Naive B cell (primary cell): ENCODE measurements around the gene SLC7A1. TPM values are rescaled to one million over a fixed set of nuclear protein-coding genes. Genes with fewer than 3 reads are reported as not detected.
"Not testable (repeated sequence)": the region's sequence is repeated elsewhere in the genome, so short reads cannot be mapped to it uniquely, and the experiment has no call there.

Source experiments
- ATAC-seq, 2 donors: fragments of 150-1000 bp; cut with Tn5 transposase; 2 replicates each; pipeline ENCODE4 v1.10.0; 2021; ENCODE audit warnings: low read depth in 2 of 2, mild to moderate bottlenecking in 2 of 2, moderate library complexity in 2 of 2
- DNase-seq: peaks from one replicate; pipeline ENCODE4 v3.0.0; 2022
- H3K27ac Mint-ChIP-seq, 6 donors: one replicate each; pipeline ENCODE4 v1.8.0; 2020 to 2022; ENCODE audit warnings: mild to moderate bottlenecking in 6 of 6, mixed read lengths in 6 of 6, moderate library complexity in 5 of 6, inconsistent platforms in 2 of 6
- H3K27me3 Mint-ChIP-seq, 3 donors: one replicate each; pipeline ENCODE4 v1.8.0; 2021 to 2022; ENCODE audit warnings: mixed read lengths in 3 of 3, mild to moderate bottlenecking in 1 of 3
- H3K36me3 Mint-ChIP-seq, 2 donors: one replicate each; pipeline ENCODE4 v1.8.0; 2020 to 2022; ENCODE audit warnings: mixed read lengths in 2 of 2, inconsistent platforms in 1 of 2, mild to moderate bottlenecking in 1 of 2
- H3K4me1 Mint-ChIP-seq, 3 donors: one replicate each; pipeline ENCODE4 v1.8.0; 2020 to 2022; ENCODE audit warnings: mixed read lengths in 3 of 3, inconsistent platforms in 1 of 3, mild to moderate bottlenecking in 1 of 3, moderate library complexity in 1 of 3
- H3K4me3 Mint-ChIP-seq, 8 donors: one replicate each; pipeline ENCODE4 v1.8.0; 2020 to 2022; ENCODE audit warnings: mild to moderate bottlenecking in 8 of 8, mixed read lengths in 8 of 8, moderate library complexity in 8 of 8, inconsistent platforms in 2 of 8
- H3K9me3 Mint-ChIP-seq, 7 donors: one replicate each; pipeline ENCODE4 v1.8.0; 2020 to 2022; ENCODE audit warnings: mixed read lengths in 7 of 7, mild to moderate bottlenecking in 5 of 7, inconsistent platforms in 2 of 7, moderate library complexity in 1 of 7
- polyA plus RNA-seq, 6 donors: library from polyadenylated mRNA; unstranded; fragments of 300-500 nt; fragmentation: Illumina TruSeq; gene quantifications; one replicate each; pipeline ENCODE4 v1.2.3, GENCODE V29; 2021; ENCODE audit warnings: low read depth in 6 of 6

SLC7A1 gene
- polyA plus RNA-seq, result 1 to 10 TPM; 2.0 to 5.6 (median 3.8) TPM

- H3K9me3 Mint-ChIP-seq, result no peaks in the 10 kb centered on the region
- H3K27me3 Mint-ChIP-seq, result peaks cover 0 to 13% (median 4%) of the 10 kb centered on the region in 3 donors
- DNase-seq (peak; percentile 90), ATAC-seq (peak; percentile 87)
- peaks cover 19 to 33% (median 26%) of the 10 kb centered on the region in 3 donors for H3K4me1 Mint-ChIP-seq
- H3K27ac Mint-ChIP-seq, result peak within 1 kb of the TSS; percentile 60 to 94 (median 92)
- peak within 1 kb of the TSS; percentile 81 to 94 (median 92) for H3K4me3 Mint-ChIP-seq
- no peaks in the 10 kb centered on the region for H3K36me3 Mint-ChIP-seq
Measured at GRCh38 chr13:29595380-29596063, at the start of gene SLC7A1. SLC7A1 (minus strand) TSS chr13:29595688; CDS start chr13:29536188, 59,500 bp downstream.

GRCh38 chr13:29640665-29641064 lies 45.2 kb upstream of the SLC7A1 start:
- Mint-ChIP-seq H3K4me3 (no peak overlapping the region), H3K27ac (no peak overlapping the region), H3K36me3 (no peaks in the 10 kb centered on the region), H3K4me1 (no peaks in the 10 kb centered on the region), H3K9me3 (peaks cover 0 to 7% (median 0%) of the 10 kb centered on the region in 7 donors), H3K27me3 (peaks cover 4 to 16% (median 7%) of the 10 kb centered on the region in 3 donors)
- ATAC-seq (no peak), DNase-seq (no peak)

- not testable (repeated sequence) for H3K4me1 Mint-ChIP-seq, ATAC-seq, H3K4me3 Mint-ChIP-seq, DNase-seq, H3K36me3 Mint-ChIP-seq
- Mint-ChIP-seq H3K27ac (peak overlapping the region in 1 of 6 donors; percentile 34), H3K9me3 (peaks cover 0 to 14% (median 4%) of the 10 kb centered on the region in 7 donors), H3K27me3 (peaks cover 24 to 43% (median 35%) of the 10 kb centered on the region in 3 donors)
Measured at GRCh38 chr13:29636831-29637230, 41.3 kb upstream of the SLC7A1 start.

GRCh38 chr13:29624997-29625396 lies 29.5 kb upstream of the SLC7A1 start:
- Mint-ChIP-seq H3K4me1 (peaks cover 0 to 5% (median 0%) of the 10 kb centered on the region in 3 donors), H3K27me3 (peaks cover 8 to 47% (median 45%) of the 10 kb centered on the region in 3 donors), H3K27ac (no peak overlapping the region), H3K4me3 (no peak overlapping the region), H3K36me3 (no peaks in the 10 kb centered on the region), H3K9me3 (peaks cover 0 to 4% (median 2%) of the 10 kb centered on the region in 7 donors)
- ATAC-seq, result no peak
- DNase-seq, result no peak

GRCh38 chr13:29621841-29622240 lies 26.4 kb upstream of the SLC7A1 start:
- DNase-seq, result no peak
- ATAC-seq, result no peak
- H3K36me3 Mint-ChIP-seq, result no peaks in the 10 kb centered on the region
- H3K9me3 Mint-ChIP-seq, result peaks cover 4 to 18% (median 8%) of the 10 kb centered on the region in 7 donors
- no peak overlapping the region for H3K27ac Mint-ChIP-seq
- H3K4me3 Mint-ChIP-seq, result no peak overlapping the region
- peaks cover 10 to 59% (median 48%) of the 10 kb centered on the region in 3 donors for H3K27me3 Mint-ChIP-seq
- H3K4me1 Mint-ChIP-seq, result no peaks in the 10 kb centered on the region

GRCh38 chr13:29621051-29621800 lies 25.7 kb upstream of the SLC7A1 start:
- H3K27ac Mint-ChIP-seq, result no peak overlapping the region
- DNase-seq (no peak), ATAC-seq (no peak)
- H3K4me3 Mint-ChIP-seq, result no peak overlapping the region
- no peaks in the 10 kb centered on the region for H3K4me1 Mint-ChIP-seq
- H3K9me3 Mint-ChIP-seq, result peaks cover 2 to 24% (median 12%) of the 10 kb centered on the region in 7 donors
- no peaks in the 10 kb centered on the region for H3K36me3 Mint-ChIP-seq
- peaks cover 16 to 60% (median 48%) of the 10 kb centered on the region in 3 donors for H3K27me3 Mint-ChIP-seq

- Mint-ChIP-seq H3K4me1 (no peaks in the 10 kb centered on the region), H3K36me3 (no peaks in the 10 kb centered on the region), H3K4me3 (no peak overlapping the region), H3K27me3 (peaks cover 24 to 61% (median 47%) of the 10 kb centered on the region in 3 donors), H3K9me3 (peaks cover 0 to 33% (median 13%) of the 10 kb centered on the region in 7 donors), H3K27ac (no peak overlapping the region)
- no peak for DNase-seq
- ATAC-seq, result no peak
Measured at GRCh38 chr13:29619995-29620394, 24.5 kb upstream of the SLC7A1 start.

- Mint-ChIP-seq H3K9me3 (peaks cover 0 to 32% (median 15%) of the 10 kb centered on the region in 7 donors), H3K27me3 (peaks cover 44 to 79% (median 72%) of the 10 kb centered on the region in 3 donors), H3K27ac (no peak overlapping the region), H3K36me3 (no peaks in the 10 kb centered on the region), H3K4me3 (no peak overlapping the region), H3K4me1 (no peaks in the 10 kb centered on the region)
- no peak for DNase-seq
- no peak for ATAC-seq
Measured at GRCh38 chr13:29613101-29613500, 17.6 kb upstream of the SLC7A1 start.

- DNase-seq (no peak), ATAC-seq (no peak)
- Mint-ChIP-seq H3K27ac (no peak overlapping the region), H3K36me3 (no peaks in the 10 kb centered on the region), H3K4me1 (no peaks in the 10 kb centered on the region), H3K9me3 (no peaks in the 10 kb centered on the region), H3K27me3 (peaks cover 31 to 62% (median 58%) of the 10 kb centered on the region in 3 donors), H3K4me3 (no peak overlapping the region)
Measured at GRCh38 chr13:29607465-29607864, 12.0 kb upstream of the SLC7A1 start.

GRCh38 chr13:29605860-29606526 lies 10.5 kb upstream of the SLC7A1 start:
- Mint-ChIP-seq H3K4me3 (no peak overlapping the region), H3K9me3 (no peaks in the 10 kb centered on the region), H3K36me3 (no peaks in the 10 kb centered on the region), H3K4me1 (no peaks in the 10 kb centered on the region), H3K27me3 (peaks cover 22 to 57% (median 52%) of the 10 kb centered on the region in 3 donors), H3K27ac (no peak overlapping the region)
- no peak for ATAC-seq
- no peak for DNase-seq

GRCh38 chr13:29598321-29598720 lies 2.8 kb upstream of the SLC7A1 start:
- Mint-ChIP-seq H3K27ac (no peak overlapping the region), H3K36me3 (no peaks in the 10 kb centered on the region), H3K27me3 (peaks cover 13 to 31% (median 15%) of the 10 kb centered on the region in 3 donors), H3K4me1 (peaks cover 13 to 20% (median 18%) of the 10 kb centered on the region in 3 donors), H3K4me3 (peak overlapping the region in 2 of 8 donors; percentile 5 to 39), H3K9me3 (no peaks in the 10 kb centered on the region)
- DNase-seq, result no peak
- ATAC-seq, result no peak

GRCh38 chr13:29597706-29598105 lies 2.2 kb upstream of the SLC7A1 start:
- H3K36me3 Mint-ChIP-seq, result no peaks in the 10 kb centered on the region
- peak overlapping the region in 2 of 8 donors; percentile 24 to 39 for H3K4me3 Mint-ChIP-seq

GRCh38 chr13:29597246-29597645 lies 1.8 kb upstream of the SLC7A1 start:
- peak overlapping the region in 1 of 6 donors; percentile 44 for H3K27ac Mint-ChIP-seq
- H3K4me1 Mint-ChIP-seq, result peaks cover 13 to 27% (median 18%) of the 10 kb centered on the region in 3 donors
- ATAC-seq (no peak), DNase-seq (no peak)
- H3K27me3 Mint-ChIP-seq, result peaks cover 4 to 20% (median 6%) of the 10 kb centered on the region in 3 donors
- peak overlapping the region in 5 of 8 donors; percentile 1 to 89 (median 26) for H3K4me3 Mint-ChIP-seq
- H3K36me3 Mint-ChIP-seq, result no peaks in the 10 kb centered on the region
- no peaks in the 10 kb centered on the region for H3K9me3 Mint-ChIP-seq

More at GRCh38 chr13:29597706-29598105, 2.2 kb upstream of the SLC7A1 start:
- Mint-ChIP-seq H3K27ac (peak overlapping the region in 2 of 6 donors; percentile 12 to 33), H3K9me3 (no peaks in the 10 kb centered on the region), H3K27me3 (peaks cover 6 to 25% (median 8%) of the 10 kb centered on the region in 3 donors), H3K4me1 (peaks cover 13 to 24% (median 18%) of the 10 kb centered on the region in 3 donors)
- DNase-seq (no peak), ATAC-seq (no peak)
